OCI-LY7 (cell line): ENCODE data around the gene TBL1XR1. TPM values are rescaled to one million over a fixed set of nuclear protein-coding genes. Genes with fewer than 3 reads are reported as not detected.

Experiments
- BruUV-seq: library from RNA; stranded (reverse); fragments of 400-500 nt; replicated peaks from 2 replicates; lab custom pipeline; 2021; lab: Mats Ljungman, UMichigan
- CTCF ChIA-PET: fragments of 300-600 bp; sonication (Branson Sonifier 250); formaldehyde crosslinking; loops from one replicate; lab custom pipeline; 2022; ENCODE audit warnings: antibody characterized with exemption; ENCODE audit not compliant: unreplicated experiment; lab: Charles Lee
- POLR2A ChIA-PET: fragments of 300-600 bp; sonication (Branson Sonifier 250); formaldehyde crosslinking; loops from one replicate; lab custom pipeline; 2022; ENCODE audit warnings: antibody characterized with exemption; lab: Charles Lee
- DNase-seq: peaks from one replicate; pipeline ENCODE4 v3.0.0-alpha.2; 2015; ENCODE audit warnings: low spot score
- H2AFZ ChIP-seq: fragments of 200-600 bp; sonication (generic), shearing (Covaris generic); 2 replicates; pipeline ENCODE4 v1.6.1; 2014; ENCODE audit warnings: mild to moderate bottlenecking, antibody characterized with exemption, low read length, moderate library complexity
- H3K27ac ChIP-seq: fragments of 200-600 bp; sonication (generic); 2 replicates; pipeline ENCODE4 v1.5.1; 2014; ENCODE audit warnings: mixed run types, low read depth, mild to moderate bottlenecking, moderate library complexity, low read length, inconsistent platforms; ENCODE audit not compliant: poor library complexity, severe bottlenecking
- H3K36me3 ChIP-seq: fragments of 200-600 bp; sonication (generic); 2 replicates; pipeline ENCODE4 v1.6.1; 2014; ENCODE audit warnings: mild to moderate bottlenecking, antibody characterized with exemption, low read length, moderate library complexity, mixed read lengths; ENCODE audit not compliant: insufficient read depth
- H3K4me1 ChIP-seq: fragments of 200-600 bp; sonication (generic); 2 replicates; pipeline ENCODE4 v1.5.1; 2014; ENCODE audit warnings: mild to moderate bottlenecking, low read length; ENCODE audit not compliant: insufficient read depth, poor library complexity, severe bottlenecking
- H3K4me2 ChIP-seq: fragments of 200-600 bp; sonication (generic); 2 replicates; pipeline ENCODE4 v1.6.1; 2014; ENCODE audit warnings: mild to moderate bottlenecking, low read length
- H3K4me3 ChIP-seq: fragments of 200-600 bp; sonication (generic); 2 replicates; pipeline ENCODE4 v1.5.1; 2014; ENCODE audit warnings: mild to moderate bottlenecking, low read depth, low read length; ENCODE audit not compliant: poor library complexity, severe bottlenecking
- H3K79me2 ChIP-seq: fragments of 200-600 bp; sonication (generic); 2 replicates; pipeline ENCODE4 v1.6.1; 2016; ENCODE audit warnings: low read depth, mild to moderate bottlenecking, low read length, moderate library complexity, mixed read lengths; ENCODE audit not compliant: insufficient read depth
- H3K9me2 ChIP-seq: fragments of 200-600 bp; sonication (generic); 2 replicates; pipeline ENCODE4 v1.6.1; 2016; ENCODE audit warnings: mild to moderate bottlenecking, low read length, mixed read lengths; ENCODE audit not compliant: insufficient read depth
- H3K9me3 ChIP-seq: fragments of 200-600 bp; sonication (generic); 2 replicates; pipeline ENCODE4 v1.6.1; 2014; ENCODE audit warnings: mild to moderate bottlenecking, mixed run types, low read length, mixed read lengths
- H4K20me1 ChIP-seq: fragments of 200-600 bp; sonication (generic); 2 replicates; pipeline ENCODE4 v1.6.1; 2014; ENCODE audit warnings: mild to moderate bottlenecking, antibody characterized with exemption, low read length, moderate library complexity, mixed read lengths; ENCODE audit not compliant: insufficient read depth
- CTCF ChIP-seq: fragments of 200-600 bp; sonication (generic); conservative IDR thresholded peaks from 2 replicates; pipeline ENCODE4 v1.5.1; 2014; ENCODE audit warnings: mild to moderate bottlenecking, antibody characterized with exemption, low read length, moderate library complexity, mixed read lengths
- EZH2phosphoT487 ChIP-seq: fragments of 200-600 bp; sonication (generic); IDR thresholded peaks from 2 replicates; pipeline ENCODE4 v1.6.1; 2018; ENCODE audit warnings: low read depth, borderline replicate concordance, mild to moderate bottlenecking, mixed run types, antibody characterized with exemption, low read length, moderate library complexity, mixed read lengths
- intact Hi-C: fragments of 100-400 bp; cut with micrococcal nuclease; formaldehyde crosslinking; loops from one replicate; pipeline ENCODE4 v1.10.0; 2022; ENCODE audit not compliant: unreplicated experiment
- total RNA-seq, 2 experiments: library from RNA; depleted of rRNA in 1 of 2; stranded (reverse); fragments of >200 nt in 1 of 2; shearing (Covaris generic) in 1 of 2; gene quantifications; 2 replicates each; pipeline ENCODE4 v1.2.3, GENCODE V29; 2014 to 2022

TBL1XR1 gene
- total RNA-seq, 2 experiments from 2014 or later = 103 to 158 TPM

GRCh38 chr3:177089901-177090300 is 107.4 kb downstream of the TBL1XR1 start:
- POLR2A ChIA-PET = no interaction called here
- H3K4me2 ChIP-seq = no peak overlapping the region
- H3K4me1 ChIP-seq = peaks cover 27% of the 10 kb centered on the region
- H3K27ac ChIP-seq = no peak overlapping the region
- H3K79me2 ChIP-seq = peaks cover 100% of the 10 kb centered on the region
- H4K20me1 ChIP-seq = peaks cover 9% of the 10 kb centered on the region
- BruUV-seq = no TSS peak
- no peak for DNase-seq
- peaks cover 17% of the 10 kb centered on the region; the same call in 1 of the 2 replicates for H3K9me3 ChIP-seq
- peaks cover 60% of the 10 kb centered on the region for H3K36me3 ChIP-seq
- no peaks in the 10 kb centered on the region for H3K9me2 ChIP-seq
- intact Hi-C loops = no loop called here
- CTCF ChIA-PET = no interaction called here
- H2AFZ ChIP-seq = no peak overlapping the region
- TF ChIP-seq EZH2phosphoT487 (no peak), CTCF (no peak)
- no peak overlapping the region for H3K4me3 ChIP-seq

- ChIA-PET CTCF (no interaction called here), POLR2A (no interaction called here)
- intact Hi-C loops = no loop called here
- H3K4me1 ChIP-seq = peaks cover 27% of the 10 kb centered on the region
- no TSS peak for BruUV-seq
- peaks cover 100% of the 10 kb centered on the region for H3K79me2 ChIP-seq
- no peaks in the 10 kb centered on the region for H3K9me2 ChIP-seq
- no peak overlapping the region for H3K4me2 ChIP-seq
- DNase-seq = no peak
- H3K9me3 ChIP-seq = peaks cover 10% of the 10 kb centered on the region; the same call in 1 of the 2 replicates
- no peak overlapping the region for H2AFZ ChIP-seq
- no peak overlapping the region for H3K4me3 ChIP-seq
- H4K20me1 ChIP-seq = peaks cover 9% of the 10 kb centered on the region
- H3K36me3 ChIP-seq = peaks cover 60% of the 10 kb centered on the region
- no peak overlapping the region for H3K27ac ChIP-seq
- TF ChIP-seq CTCF = no peak
- no peak for TF ChIP-seq EZH2phosphoT487
Measured at GRCh38 chr3:177089110-177089509, 108.2 kb downstream of the TBL1XR1 start.

GRCh38 chr3:177085794-177086193 is 111.5 kb downstream of the TBL1XR1 start:
- H3K9me3 ChIP-seq = no peaks in the 10 kb centered on the region
- H3K27ac ChIP-seq = no peak overlapping the region
- intact Hi-C loops = no loop called here
- ChIA-PET POLR2A (interaction anchor here (1.0 to 1.3 kb wide), 3 partner anchors 14 to 71 kb away, joined by 3 to 5 read pairs (median 4); no protein-coding TSS in a partner anchor), CTCF (no interaction called here)
- TF ChIP-seq CTCF = no peak
- no peak for TF ChIP-seq EZH2phosphoT487
- no peak overlapping the region for H3K4me2 ChIP-seq
- peaks cover 15% of the 10 kb centered on the region; the same call in 1 of the 2 replicates for H4K20me1 ChIP-seq
- H3K36me3 ChIP-seq = peaks cover 37% of the 10 kb centered on the region
- peaks cover 26% of the 10 kb centered on the region for H3K4me1 ChIP-seq
- no peak for DNase-seq
- no peak overlapping the region for H3K4me3 ChIP-seq
- peaks cover 98% of the 10 kb centered on the region for H3K79me2 ChIP-seq
- no peak overlapping the region for H2AFZ ChIP-seq
- no TSS peak for BruUV-seq
- no peaks in the 10 kb centered on the region for H3K9me2 ChIP-seq
